HG03442 (cell line): ENCODE data around the gene CYP4A22.
"Not testable (repeated sequence)": the region's sequence is repeated elsewhere in the genome, so short reads cannot be mapped to it uniquely, and the experiment has no call there.

Experiments
- ATAC-seq: cut with Tn5 transposase; IDR thresholded peaks from one replicate; pipeline ENCODE4 v1.9.1; 2021; ENCODE audit warnings: mild to moderate bottlenecking, moderate library complexity; ENCODE audit not compliant: unreplicated experiment

The CYP4A22 gene, protein sequence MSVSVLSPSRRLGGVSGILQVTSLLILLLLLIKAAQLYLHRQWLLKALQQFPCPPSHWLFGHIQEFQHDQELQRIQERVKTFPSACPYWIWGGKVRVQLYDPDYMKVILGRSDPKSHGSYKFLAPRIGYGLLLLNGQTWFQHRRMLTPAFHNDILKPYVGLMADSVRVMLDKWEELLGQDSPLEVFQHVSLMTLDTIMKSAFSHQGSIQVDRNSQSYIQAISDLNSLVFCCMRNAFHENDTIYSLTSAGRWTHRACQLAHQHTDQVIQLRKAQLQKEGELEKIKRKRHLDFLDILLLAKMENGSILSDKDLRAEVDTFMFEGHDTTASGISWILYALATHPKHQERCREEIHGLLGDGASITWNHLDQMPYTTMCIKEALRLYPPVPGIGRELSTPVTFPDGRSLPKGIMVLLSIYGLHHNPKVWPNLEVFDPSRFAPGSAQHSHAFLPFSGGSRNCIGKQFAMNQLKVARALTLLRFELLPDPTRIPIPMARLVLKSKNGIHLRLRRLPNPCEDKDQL

GRCh38 chr1:47137198-47137597 is at the start of gene CYP4A22:
Gene CYP4A22 (plus strand): TSS chr1:47137441. CDS start chr1:47137486, 45 bp downstream.
- ATAC-seq = no peak

- not testable (repeated sequence) for ATAC-seq
Measured at GRCh38 chr1:47089356-47089755, 47.9 kb upstream of the CYP4A22 start.

GRCh38 chr1:47091476-47091875 is 45.8 kb upstream of the CYP4A22 start:
- ATAC-seq = not testable (repeated sequence)

DNA sequence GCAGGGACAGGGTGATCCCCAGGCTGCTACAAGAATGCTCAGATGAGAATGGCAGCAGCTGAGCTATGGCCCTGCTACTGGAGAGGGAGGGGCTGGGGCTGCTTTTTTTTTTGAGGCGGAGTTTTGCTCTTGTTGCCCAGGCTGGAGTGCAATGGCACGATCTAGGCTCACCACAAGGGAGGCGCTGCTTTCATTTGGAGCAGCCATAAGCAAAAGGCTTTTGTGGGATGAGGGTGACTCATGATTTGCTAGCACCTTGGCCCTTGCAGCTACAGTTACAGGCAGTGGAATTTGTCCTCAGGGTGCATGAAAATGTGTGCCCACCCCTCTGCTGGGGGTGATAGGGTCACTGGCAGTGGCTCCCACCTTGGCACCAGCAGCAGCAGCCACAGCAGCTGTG is 32.4 kb upstream of the CYP4A22 start:
- ATAC-seq = no peak

GRCh38 chr1:47106792-47107191 is 30.4 kb upstream of the CYP4A22 start:
- no peak for ATAC-seq

DNA sequence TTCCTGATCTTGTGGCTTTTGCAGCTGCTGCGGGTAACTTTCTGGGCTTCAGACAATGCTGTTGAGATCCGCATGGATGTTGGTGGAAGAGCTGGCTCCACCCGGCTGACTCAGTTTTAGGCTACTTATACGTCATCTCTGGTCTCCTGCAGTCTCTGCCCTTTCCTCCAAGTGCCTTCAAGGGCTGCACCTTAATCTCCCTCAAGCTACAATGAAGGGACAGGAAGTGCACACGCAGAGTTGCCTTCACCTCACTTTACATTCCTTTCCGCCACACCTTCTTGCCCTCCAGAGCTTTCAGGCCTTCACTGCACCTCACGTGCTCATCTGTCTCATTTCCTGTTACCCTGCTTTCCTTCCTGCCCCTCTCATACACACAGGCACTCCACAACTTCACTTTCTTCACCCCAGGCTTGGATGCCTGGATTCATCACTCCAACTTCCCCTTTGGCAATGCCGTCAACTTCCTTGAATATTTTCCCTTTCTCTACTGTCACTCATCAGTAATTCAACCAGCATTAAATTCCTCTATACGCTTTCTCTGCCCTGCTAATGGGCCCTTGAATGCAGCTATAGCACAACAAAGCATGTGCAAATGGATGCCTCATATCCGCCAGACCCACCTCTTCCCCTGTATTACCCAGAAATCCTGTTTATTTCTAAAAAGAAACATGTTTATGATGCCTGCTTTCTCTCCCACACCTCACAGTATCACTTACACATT is 29.2 kb upstream of the CYP4A22 start:
- not testable (repeated sequence) for ATAC-seq

DNA sequence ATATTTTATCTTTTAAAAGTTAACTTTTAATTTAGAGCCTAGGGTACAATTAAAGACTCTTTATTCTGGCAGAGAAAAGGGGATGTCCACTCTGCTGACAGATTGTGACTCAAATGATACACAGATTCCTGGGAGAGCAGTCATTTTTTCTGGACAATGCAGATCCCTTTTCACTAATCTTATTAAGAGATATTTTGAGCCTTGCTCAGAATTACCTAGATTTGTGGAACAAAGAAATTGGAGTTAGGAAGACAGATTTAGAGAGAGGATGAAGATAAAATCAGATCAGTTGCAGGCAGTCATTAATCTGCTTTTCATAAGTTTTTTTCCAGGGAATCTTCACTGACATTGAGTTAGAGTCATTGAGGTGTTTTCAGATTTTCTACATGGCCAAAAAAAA is 27.8 kb upstream of the CYP4A22 start:
- not testable (repeated sequence) for ATAC-seq

GRCh38 chr1:47113178-47113577 is 24.1 kb upstream of the CYP4A22 start:
- ATAC-seq = no peak

GRCh38 chr1:47121039-47121438 is 16.2 kb upstream of the CYP4A22 start:
- not testable (repeated sequence) for ATAC-seq

DNA sequence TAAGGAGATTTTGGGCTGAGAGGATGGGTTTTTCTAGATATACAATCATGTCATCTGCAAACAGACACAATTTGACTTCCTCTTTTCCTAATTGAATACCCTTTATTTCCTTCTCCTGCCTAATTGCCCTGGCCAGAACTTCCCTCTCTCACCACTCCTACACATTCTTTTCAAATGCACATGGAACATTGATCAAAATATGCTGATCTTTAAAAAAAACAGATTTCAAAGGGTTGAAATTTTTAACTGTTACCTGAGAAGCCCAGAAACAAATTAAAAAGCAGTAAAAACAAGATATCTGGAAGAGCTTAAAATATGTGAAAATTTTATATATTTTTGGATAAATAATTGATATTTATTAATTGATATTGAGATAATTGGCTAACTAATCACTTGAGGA is 12.4 kb upstream of the CYP4A22 start:
- ATAC-seq = not testable (repeated sequence)

DNA sequence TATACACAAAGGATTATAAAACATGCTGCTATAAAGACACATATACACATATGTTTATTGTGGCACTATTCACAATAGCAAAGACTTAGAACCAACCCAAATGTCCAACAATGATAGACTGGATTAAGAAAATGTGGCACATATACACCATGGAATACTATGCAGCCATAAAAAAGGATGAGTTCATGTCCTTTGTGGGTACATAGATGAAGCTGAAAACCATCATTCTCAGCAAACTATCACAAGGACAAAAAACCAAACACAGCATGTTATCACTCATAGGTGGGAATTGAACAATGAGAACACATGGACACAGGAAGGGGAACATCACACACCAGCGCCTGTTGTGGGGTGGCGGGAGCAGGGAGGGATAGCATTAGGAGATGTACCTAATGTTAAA is 10.2 kb upstream of the CYP4A22 start:
- ATAC-seq = not testable (repeated sequence)

- no peak for ATAC-seq
Measured at GRCh38 chr1:47128221-47128620, 9.0 kb upstream of the CYP4A22 start.

- ATAC-seq = not testable (repeated sequence)
Measured at GRCh38 chr1:47128854-47129253, 8.4 kb upstream of the CYP4A22 start.

DNA sequence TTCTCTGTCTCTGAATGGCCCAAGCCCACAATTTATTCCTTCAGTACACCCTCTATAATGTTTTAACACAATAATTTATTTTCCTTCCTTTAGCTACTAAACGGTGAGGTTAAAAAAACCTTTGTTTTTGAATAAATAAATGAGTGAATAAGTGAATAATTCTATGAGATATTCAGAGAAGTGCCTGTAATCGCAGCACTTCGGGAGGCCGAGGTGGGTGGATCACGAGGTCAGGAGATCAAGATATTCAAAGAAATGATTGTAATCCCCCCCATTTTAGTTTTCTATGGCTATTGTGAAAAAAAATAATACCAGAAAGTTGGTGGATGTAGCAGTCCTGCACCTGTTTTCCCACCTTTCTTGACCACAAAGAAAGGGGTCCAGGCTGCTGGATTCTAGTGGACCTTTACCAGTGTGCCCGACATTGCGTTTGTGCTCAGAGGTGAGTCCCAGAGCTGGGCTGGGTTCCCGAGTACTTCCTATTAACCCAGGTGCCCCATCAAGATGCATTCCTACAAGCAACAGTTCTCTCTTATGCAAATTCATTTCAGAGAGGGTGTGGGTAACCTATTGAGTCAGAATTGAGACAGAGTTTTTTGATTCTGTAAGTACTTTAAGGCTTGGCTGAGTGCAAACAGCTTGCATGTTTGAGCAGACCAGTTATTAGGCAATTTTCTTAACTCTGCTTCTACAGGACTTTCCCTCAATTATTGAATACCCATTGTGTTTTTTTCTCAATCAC is 7.6 kb upstream of the CYP4A22 start:
- not testable (repeated sequence) for ATAC-seq

DNA sequence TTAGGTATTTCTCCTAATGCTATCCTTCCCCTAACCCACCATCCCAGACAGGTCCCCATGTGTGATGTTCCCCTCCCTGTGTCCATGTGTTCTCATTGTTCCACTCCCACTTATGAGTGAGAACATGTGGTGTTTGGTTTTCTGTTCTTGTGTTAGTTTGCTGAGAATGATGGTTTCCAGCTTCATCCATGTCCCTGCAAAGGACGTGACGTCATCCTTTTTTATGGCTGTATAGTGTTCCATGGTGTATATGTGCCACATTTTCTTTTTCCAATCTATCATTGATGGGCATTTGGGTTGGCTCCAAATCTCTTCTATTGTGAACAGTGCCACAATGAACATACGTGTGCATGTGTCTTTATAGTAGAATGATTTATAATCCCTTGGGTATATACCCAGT is 4.6 kb upstream of the CYP4A22 start:
- not testable (repeated sequence) for ATAC-seq

DNA sequence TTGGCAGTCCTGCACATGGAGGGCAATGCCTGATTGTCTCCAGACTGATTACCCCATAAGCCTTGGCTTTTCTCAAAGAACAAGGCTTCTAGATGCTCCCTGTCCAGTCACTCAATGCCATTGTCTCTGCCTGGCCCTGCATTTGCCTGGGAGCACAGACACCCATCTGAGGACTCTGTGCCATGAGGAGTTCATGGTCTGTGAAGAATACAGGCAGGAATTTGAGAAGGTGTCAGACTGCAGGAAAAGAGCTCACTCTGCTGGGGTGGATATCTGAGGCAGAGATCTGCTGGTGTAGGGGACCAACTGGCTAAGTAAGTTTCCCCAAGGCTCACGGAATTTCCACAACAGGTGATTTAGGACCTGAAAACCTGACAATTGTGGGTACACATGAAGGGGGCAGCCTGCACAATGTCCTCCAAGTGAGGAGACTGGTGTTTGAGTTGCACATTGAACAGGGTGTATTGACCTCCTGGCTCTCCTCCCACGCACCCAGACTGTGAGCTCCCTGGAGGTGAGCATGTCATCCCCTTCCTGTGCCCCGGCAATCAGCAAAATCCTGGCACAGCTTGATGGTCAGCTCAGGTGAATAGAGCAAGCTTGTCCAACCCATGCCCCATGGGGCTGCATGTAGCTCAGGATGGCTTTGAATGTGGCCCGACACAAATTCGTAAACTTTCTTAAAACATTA is 829 bp downstream of the CYP4A22 start:
- ATAC-seq = no peak

- not testable (repeated sequence) for ATAC-seq
Measured at GRCh38 chr1:47140358-47140757, 3.1 kb downstream of the CYP4A22 start.

DNA sequence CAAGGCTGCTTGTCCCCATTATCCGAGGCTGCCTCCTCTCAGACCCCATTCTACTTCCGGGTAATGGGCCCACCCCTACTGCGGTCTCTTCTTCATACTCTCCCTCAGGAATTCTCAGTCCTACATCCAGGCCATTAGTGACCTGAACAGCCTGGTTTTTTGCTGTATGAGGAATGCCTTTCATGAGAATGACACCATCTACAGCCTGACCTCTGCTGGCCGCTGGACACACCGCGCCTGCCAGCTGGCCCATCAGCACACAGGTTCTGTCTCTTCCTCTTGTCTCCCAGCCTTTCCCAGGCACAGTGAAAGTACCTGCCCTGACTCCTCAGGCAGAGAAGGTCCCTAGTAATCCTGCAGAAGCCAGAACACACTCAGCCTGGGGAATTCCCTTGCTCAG is 6.4 kb downstream of the CYP4A22 start:
- ATAC-seq = not testable (repeated sequence)

DNA sequence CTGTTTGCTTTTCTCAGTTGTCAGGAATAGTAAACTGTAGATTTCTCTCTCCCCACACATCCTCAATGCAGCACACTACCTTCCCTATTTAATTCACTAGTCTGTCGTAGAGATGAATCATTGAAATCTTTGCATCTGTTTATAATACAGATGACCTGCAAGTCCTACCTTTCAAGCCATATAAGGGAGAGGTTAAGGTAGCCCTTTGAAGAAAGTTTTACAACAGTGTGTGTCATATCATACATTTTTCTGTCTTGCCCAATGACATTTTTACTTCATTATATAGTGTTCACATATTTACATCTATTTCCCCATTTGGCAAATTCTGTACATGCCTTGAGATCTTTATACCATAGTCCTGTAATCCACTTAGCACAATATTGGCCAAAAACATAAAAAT is 9.3 kb downstream of the CYP4A22 start:
- ATAC-seq = not testable (repeated sequence)

DNA sequence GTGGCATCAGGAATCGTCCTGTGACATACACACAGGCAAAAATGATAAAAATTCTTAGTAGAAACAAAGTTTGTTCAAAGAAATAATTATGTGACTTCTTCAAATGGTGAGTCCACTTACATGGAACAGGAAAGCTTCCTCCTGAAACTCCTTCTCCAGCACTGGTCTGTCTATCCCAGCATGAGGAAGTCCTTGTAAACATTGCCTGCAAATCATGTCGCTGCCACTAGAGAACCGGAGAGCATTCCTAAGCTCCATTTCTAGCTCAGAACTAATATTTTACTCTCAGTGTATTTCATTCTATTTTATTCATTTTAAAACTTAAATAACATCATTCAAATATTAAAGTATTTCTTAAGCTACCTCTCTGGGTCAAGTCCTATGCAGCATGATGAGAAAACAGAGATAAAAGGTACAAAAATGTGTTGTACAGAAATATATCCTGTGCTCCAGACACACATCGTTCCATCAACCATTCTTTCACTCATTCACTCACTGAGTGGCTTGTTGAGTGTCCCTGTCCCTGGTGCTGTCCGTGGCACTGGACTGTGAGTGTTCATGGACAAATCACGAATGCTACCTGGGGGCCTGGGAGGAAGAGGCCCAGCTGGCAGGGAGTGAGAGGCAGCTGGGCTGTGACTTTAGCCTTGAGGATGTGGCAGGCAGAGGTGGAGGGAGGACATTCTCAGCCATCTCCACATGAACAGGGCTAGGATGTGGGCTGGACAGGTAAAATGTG is 10.0 kb downstream of the CYP4A22 start:
- no peak for ATAC-seq
